ENCODE data around the gene PTBP1. TPM values are rescaled to one million over a fixed set of nuclear protein-coding genes. Genes with fewer than 3 reads are reported as not detected.

Gene PTBP1
- polyA plus RNA-seq, 3 donors, result 62.4 to 117 (median 81.6) TPM

DNA sequence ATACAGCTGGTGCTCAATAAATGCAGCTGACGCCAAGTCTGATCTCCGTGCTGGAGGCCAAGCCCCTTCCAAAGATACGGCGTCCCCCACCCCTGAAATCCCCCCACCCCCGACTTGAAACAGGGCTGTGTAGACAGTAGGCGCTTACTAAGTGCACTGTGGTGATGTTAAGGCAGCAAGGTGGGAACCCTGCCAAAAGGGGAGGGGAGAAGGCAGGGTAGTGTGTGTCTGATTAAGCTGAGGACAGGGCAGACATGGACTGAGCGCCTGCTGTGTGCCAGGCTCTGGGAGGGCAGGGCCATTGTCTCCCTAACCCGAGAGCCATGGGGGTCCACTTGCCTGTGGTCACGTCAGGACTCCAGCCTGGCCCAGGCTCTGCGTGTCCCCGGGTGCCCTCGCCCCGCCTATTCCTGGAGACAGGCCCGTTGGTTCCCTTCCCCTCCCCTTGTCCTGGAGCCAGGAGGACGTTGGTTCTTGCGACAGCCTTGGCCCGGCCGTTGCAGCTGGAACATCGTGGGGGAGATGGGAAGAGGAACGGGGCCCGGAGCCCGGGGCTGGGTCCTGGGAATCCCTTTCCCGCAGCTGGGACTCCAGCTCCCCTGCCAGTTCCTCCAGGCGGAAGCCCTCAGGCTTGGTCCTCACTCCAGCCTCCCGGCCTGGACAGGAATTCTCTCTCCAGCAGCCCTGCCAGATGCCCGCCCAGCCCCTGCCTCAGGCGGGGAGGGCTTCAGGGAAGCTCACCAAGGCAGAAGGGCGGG, 53.1 kb downstream of the PTBP1 start:
- peak overlapping the region; percentile 63 for H3K4me2 ChIP-seq (replicated peaks; ENCODE audit: extremely low read depth, low read length, poor library complexity, severe bottlenecking)
- WGBS (ENCODE audit: insufficient coverage), result 5% methylated on average over 20 of the region's 28 CpGs
- H3K4me1 ChIP-seq (ENCODE audit: control insufficient read depth in 1 of 2, insufficient read depth in 2 of 2, low read length in 2 of 2), result peaks cover 38 to 54% of the 10 kb centered on the region in 2 donors
- H2AFZ ChIP-seq (ENCODE audit: insufficient read depth, low read depth, low read length, poor library complexity, severe bottlenecking), result peak overlapping the region; percentile 41
- H3K27ac ChIP-seq (ENCODE audit: low read depth in 1 of 2, low read length in 2 of 2), result no peak overlapping the region
- no peaks in the 10 kb centered on the region for H3K9me3 ChIP-seq (replicated peaks in 1 of 2; ENCODE audit: control insufficient read depth in 1 of 2, insufficient read depth in 1 of 2, low read length in 2 of 2)
- peaks cover 0 to 22% of the 10 kb centered on the region in 2 donors for H3K27me3 ChIP-seq (ENCODE audit: control insufficient read depth in 2 of 2, insufficient read depth in 2 of 2, low read length in 2 of 2)
- peak overlapping the region in 2 of 7 donors; percentile 75 to 82 for H3K27ac Mint-ChIP-seq
- peak in 2 of 3 donors; percentile 47 to 49 for DNase-seq
- peak overlapping the region; percentile 52 to 59 for H3K4me3 Mint-ChIP-seq
- peak overlapping the region; percentile 27 for H3K9ac ChIP-seq (ENCODE audit: insufficient read depth, low read length, poor library complexity, severe bottlenecking)
- peaks cover 20 to 43% (median 31%) of the 10 kb centered on the region in 3 donors for H3K27me3 Mint-ChIP-seq (ENCODE audit: low read depth in 3 of 3)
- H3K4me1 Mint-ChIP-seq, result peaks cover 50% of the 10 kb centered on the region
- TF ChIP-seq, protein P1, sequence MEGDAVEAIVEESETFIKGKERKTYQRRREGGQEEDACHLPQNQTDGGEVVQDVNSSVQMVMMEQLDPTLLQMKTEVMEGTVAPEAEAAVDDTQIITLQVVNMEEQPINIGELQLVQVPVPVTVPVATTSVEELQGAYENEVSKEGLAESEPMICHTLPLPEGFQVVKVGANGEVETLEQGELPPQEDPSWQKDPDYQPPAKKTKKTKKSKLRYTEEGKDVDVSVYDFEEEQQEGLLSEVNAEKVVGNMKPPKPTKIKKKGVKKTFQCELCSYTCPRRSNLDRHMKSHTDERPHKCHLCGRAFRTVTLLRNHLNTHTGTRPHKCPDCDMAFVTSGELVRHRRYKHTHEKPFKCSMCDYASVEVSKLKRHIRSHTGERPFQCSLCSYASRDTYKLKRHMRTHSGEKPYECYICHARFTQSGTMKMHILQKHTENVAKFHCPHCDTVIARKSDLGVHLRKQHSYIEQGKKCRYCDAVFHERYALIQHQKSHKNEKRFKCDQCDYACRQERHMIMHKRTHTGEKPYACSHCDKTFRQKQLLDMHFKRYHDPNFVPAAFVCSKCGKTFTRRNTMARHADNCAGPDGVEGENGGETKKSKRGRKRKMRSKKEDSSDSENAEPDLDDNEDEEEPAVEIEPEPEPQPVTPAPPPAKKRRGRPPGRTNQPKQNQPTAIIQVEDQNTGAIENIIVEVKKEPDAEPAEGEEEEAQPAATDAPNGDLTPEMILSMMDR (IDR thresholded peaks at IDR 0.05), result no peak
- peak overlapping the region in 2 of 3 experiments; percentile 7 to 60 for H3K4me3 ChIP-seq (replicated peaks in 1 of 3; ENCODE audit: low read depth in 2 of 3, low read length in 3 of 3)
- intact Hi-C loops (cut with micrococcal nuclease), result loop anchor here (5.0 kb wide), 2 partner anchors 33 to 78 kb away; no protein-coding TSS in a partner anchor
- peaks cover 22% of the 10 kb centered on the region for H3K79me2 ChIP-seq (ENCODE audit: insufficient read depth, low read length)
- H3K36me3 ChIP-seq (replicated peaks in 1 of 2; ENCODE audit: control insufficient read depth in 1 of 2, insufficient read depth in 2 of 2, low read length in 2 of 2), result no peaks in the 10 kb centered on the region
- H3K9me3 Mint-ChIP-seq, result peaks cover 0 to 3% (median 0%) of the 10 kb centered on the region in 7 donors
- peaks cover 0 to 2% of the 10 kb centered on the region in 2 donors for H3K36me3 Mint-ChIP-seq
- no peaks in the 10 kb centered on the region for H4K20me1 ChIP-seq (ENCODE audit: insufficient read depth, low read length)

DNA sequence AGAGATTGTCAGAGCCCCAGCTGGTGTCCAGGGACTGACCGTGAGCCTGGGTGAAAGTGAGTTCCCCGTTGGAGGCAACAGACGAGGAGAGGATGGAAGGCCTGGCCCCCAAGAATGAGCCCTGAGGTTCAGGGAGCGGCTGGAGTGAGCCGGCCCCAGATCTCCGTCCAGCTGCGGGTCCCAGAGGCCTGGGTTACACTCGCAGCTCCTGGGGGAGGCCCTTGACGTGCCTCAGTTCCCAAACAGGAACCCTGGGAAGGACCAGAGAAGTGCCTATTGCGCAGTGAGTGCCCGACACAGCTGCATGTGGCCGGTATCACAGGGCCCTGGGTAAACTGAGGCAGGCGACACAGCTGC, 53.7 kb downstream of the PTBP1 start:
- H3K27ac Mint-ChIP-seq, result peak overlapping the region in 1 of 7 donors; percentile 75
- Histone ChIP-seq H3K36me3 (replicated peaks in 1 of 2; ENCODE audit: control insufficient read depth in 1 of 2, insufficient read depth in 2 of 2, low read length in 2 of 2) (no peaks in the 10 kb centered on the region), H3K4me2 (replicated peaks; ENCODE audit: extremely low read depth, low read length, poor library complexity, severe bottlenecking) (peak overlapping the region; percentile 63), H4K20me1 (ENCODE audit: insufficient read depth, low read length) (no peaks in the 10 kb centered on the region), H3K27ac (ENCODE audit: low read depth in 1 of 2, low read length in 2 of 2) (no peak overlapping the region), H3K9me3 (replicated peaks in 1 of 2; ENCODE audit: control insufficient read depth in 1 of 2, insufficient read depth in 1 of 2, low read length in 2 of 2) (no peaks in the 10 kb centered on the region), H2AFZ (ENCODE audit: insufficient read depth, low read depth, low read length, poor library complexity, severe bottlenecking) (peak overlapping the region; percentile 41), H3K79me2 (ENCODE audit: insufficient read depth, low read length) (peaks cover 22% of the 10 kb centered on the region), H3K9ac (ENCODE audit: insufficient read depth, low read length, poor library complexity, severe bottlenecking) (peak overlapping the region; percentile 27), H3K4me1 (ENCODE audit: control insufficient read depth in 1 of 2, insufficient read depth in 2 of 2, low read length in 2 of 2) (peaks cover 38 to 54% of the 10 kb centered on the region in 2 donors), H3K4me3 (replicated peaks in 1 of 3; ENCODE audit: low read depth in 2 of 3, low read length in 3 of 3) (peak overlapping the region in 2 of 3 experiments; percentile 7 to 60), H3K27me3 (ENCODE audit: control insufficient read depth in 2 of 2, insufficient read depth in 2 of 2, low read length in 2 of 2) (peaks cover 0 to 22% of the 10 kb centered on the region in 2 donors)
- peaks cover 16 to 37% (median 26%) of the 10 kb centered on the region in 3 donors for H3K27me3 Mint-ChIP-seq (ENCODE audit: low read depth in 3 of 3)
- 15% methylated on average over 13 of the region's 13 CpGs for WGBS (ENCODE audit: insufficient coverage)
- H3K4me1 Mint-ChIP-seq, result peaks cover 45% of the 10 kb centered on the region
- DNase-seq, result no peak
- H3K9me3 Mint-ChIP-seq, result peaks cover 0 to 2% (median 0%) of the 10 kb centered on the region in 7 donors
- intact Hi-C loops (cut with micrococcal nuclease), result loop anchor here (5.0 kb wide), 2 partner anchors 34 to 79 kb away; no protein-coding TSS in a partner anchor
- peak overlapping the region; percentile 52 to 59 for H3K4me3 Mint-ChIP-seq
- TF ChIP-seq, protein P1 (IDR thresholded peaks at IDR 0.05), result no peak
- no peaks in the 10 kb centered on the region for H3K36me3 Mint-ChIP-seq
